ENCODE results near the gene TMEM150B.

DNA sequence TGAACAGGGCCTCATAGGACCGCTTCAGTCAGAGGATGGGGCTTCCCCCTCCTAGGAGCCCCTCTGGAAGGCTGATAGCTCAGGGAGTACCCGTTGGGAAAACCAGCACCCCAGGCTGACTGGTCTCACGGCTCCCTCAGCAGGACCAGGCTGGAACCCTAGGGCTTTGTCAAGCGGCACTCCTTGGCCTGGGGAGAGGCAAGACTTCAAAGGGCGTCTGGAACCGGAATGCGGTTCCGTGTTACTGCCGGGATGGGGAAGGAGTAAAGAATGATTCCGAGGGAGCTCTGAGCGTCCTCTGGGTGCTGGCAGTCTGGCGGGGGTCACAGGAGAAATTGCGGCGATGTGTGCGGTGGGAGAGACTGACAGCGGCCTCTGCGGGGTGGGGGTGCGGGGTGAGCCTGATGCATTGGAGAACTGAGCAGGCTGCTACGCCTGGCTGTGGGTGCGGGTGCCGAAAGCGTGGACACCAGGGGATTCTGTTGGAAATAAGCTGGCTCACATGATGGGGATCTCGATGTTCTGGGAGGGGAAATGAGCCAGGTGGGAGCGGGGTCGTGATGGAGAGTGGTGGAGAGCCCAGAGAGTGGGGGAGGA lies 27.5 kb upstream of the TMEM150B start:
- TF ChIP-seq, protein P1, sequence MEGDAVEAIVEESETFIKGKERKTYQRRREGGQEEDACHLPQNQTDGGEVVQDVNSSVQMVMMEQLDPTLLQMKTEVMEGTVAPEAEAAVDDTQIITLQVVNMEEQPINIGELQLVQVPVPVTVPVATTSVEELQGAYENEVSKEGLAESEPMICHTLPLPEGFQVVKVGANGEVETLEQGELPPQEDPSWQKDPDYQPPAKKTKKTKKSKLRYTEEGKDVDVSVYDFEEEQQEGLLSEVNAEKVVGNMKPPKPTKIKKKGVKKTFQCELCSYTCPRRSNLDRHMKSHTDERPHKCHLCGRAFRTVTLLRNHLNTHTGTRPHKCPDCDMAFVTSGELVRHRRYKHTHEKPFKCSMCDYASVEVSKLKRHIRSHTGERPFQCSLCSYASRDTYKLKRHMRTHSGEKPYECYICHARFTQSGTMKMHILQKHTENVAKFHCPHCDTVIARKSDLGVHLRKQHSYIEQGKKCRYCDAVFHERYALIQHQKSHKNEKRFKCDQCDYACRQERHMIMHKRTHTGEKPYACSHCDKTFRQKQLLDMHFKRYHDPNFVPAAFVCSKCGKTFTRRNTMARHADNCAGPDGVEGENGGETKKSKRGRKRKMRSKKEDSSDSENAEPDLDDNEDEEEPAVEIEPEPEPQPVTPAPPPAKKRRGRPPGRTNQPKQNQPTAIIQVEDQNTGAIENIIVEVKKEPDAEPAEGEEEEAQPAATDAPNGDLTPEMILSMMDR (conservative IDR thresholded peaks at IDR 0.05; ENCODE audit: low read depth, low read length) = no peak
- TF ChIP-seq EZH2 (IDR thresholded peaks at IDR 0.05; ENCODE audit: borderline replicate concordance, low read depth, low read length, poor library complexity, severe bottlenecking) = no peak

Measured in A673 (cell line).